Measurements from ENCODE around the gene NHLRC4. TPM values are rescaled to one million over a fixed set of nuclear protein-coding genes. Genes with fewer than 3 reads are reported as not detected.

Gene NHLRC4
- total and polyA plus RNA-seq, 7 donors = 0.06 to 0.39 (median 0.27) TPM; not detected in 1

- Histone ChIP-seq H3K4me3 (peak within 1 kb of the TSS; percentile 87), H3K36me3 (ENCODE audit: insufficient read depth in 1 of 2, low read depth in 1 of 2) (peaks cover 0 to under 1% of the 10 kb centered on the region in 2 donors), H3K27me3 (ENCODE audit: insufficient read depth in 3 of 3, low read length in 2 of 3) (no peaks in the 10 kb centered on the region), H3K4me1 (peaks cover 42% of the 10 kb centered on the region), H3K27ac (peak within 1 kb of the TSS; percentile 100), H3K9me3 (no peaks in the 10 kb centered on the region)
- WGBS, 3 donors = 0% methylated on average over 61 to 129 of the region's 129 CpGs
- intact Hi-C loops (cut with DNase I) = loop anchor here in 1 of 2 donors (5.0 kb wide), 2 partner anchors 105 to 130 kb away; partner anchors contain the start of gene NME4
- ATAC-seq (peak; percentile 80 to 84 (median 81)), DNase-seq (peak; percentile 89 to 95)
- TF ChIP-seq CTCF (IDR thresholded peaks at IDR 0.05) = no peak
Measured at GRCh38 chr16:527015-527903, 39.5 kb upstream of the NHLRC4 start, which contains the start of gene CAPN15. Gene CAPN15 (plus strand): TSS chr16:527712. CDS start chr16:546839, 19,127 bp downstream.

- intact Hi-C loops (cut with DNase I) = loop anchor here in 1 of 2 donors (5.0 kb wide), 2 partner anchors 106 to 131 kb away; partner anchors contain the start of gene NME4
- peak in 2 of 4 donors; percentile 0 to 3 for ATAC-seq
Measured at GRCh38 chr16:528111-529011, 38.4 kb upstream of the NHLRC4 start.

GRCh38 chr16:529012-529575 lies 37.7 kb upstream of the NHLRC4 start:
- peak overlapping the region; percentile 87 for H3K4me3 ChIP-seq
- no peak for ATAC-seq
- 33 to 38% (median 35%) methylated on average over 10 to 12 of the region's 12 CpGs for WGBS, 3 donors
- intact Hi-C loops (cut with DNase I) = loop anchor here in 1 of 2 donors (5.0 kb wide), 2 partner anchors 107 to 132 kb away; partner anchors contain the start of gene NME4
- peak overlapping the region; percentile 83 for H3K27ac ChIP-seq
- peaks cover 56% of the 10 kb centered on the region for H3K4me1 ChIP-seq
- no peaks in the 10 kb centered on the region for H3K36me3 ChIP-seq (ENCODE audit: insufficient read depth in 1 of 2, low read depth in 1 of 2)
- no peaks in the 10 kb centered on the region for H3K27me3 ChIP-seq (ENCODE audit: insufficient read depth in 3 of 3, low read length in 2 of 3)
- DNase-seq = no peak
- no peak for TF ChIP-seq CTCF (IDR thresholded peaks at IDR 0.05)
- no peaks in the 10 kb centered on the region for H3K9me3 ChIP-seq

More at GRCh38 chr16:528111-529011, 38.4 kb upstream of the NHLRC4 start:
- Histone ChIP-seq H3K27ac (peak overlapping the region; percentile 83), H3K4me3 (peak overlapping the region; percentile 87), H3K36me3 (ENCODE audit: insufficient read depth in 1 of 2, low read depth in 1 of 2) (no peaks in the 10 kb centered on the region), H3K9me3 (no peaks in the 10 kb centered on the region), H3K4me1 (peaks cover 49% of the 10 kb centered on the region), H3K27me3 (ENCODE audit: insufficient read depth in 3 of 3, low read length in 2 of 3) (no peaks in the 10 kb centered on the region)
- TF ChIP-seq CTCF (IDR thresholded peaks at IDR 0.05) = no peak
- peak in 1 of 2 donors; percentile 75 for DNase-seq
- WGBS, 3 donors = 4 to 7% (median 6%) methylated on average over 42 to 55 of the region's 55 CpGs

- H3K36me3 ChIP-seq (ENCODE audit: insufficient read depth in 1 of 2, low read depth in 1 of 2) = no peaks in the 10 kb centered on the region
- H3K4me3 ChIP-seq = peak overlapping the region; percentile 87
- intact Hi-C loops (cut with DNase I) = no loop called here
- WGBS, 3 donors = 86 to 90% (median 87%) methylated on average over 23 of the region's 23 CpGs
- no peaks in the 10 kb centered on the region for H3K27me3 ChIP-seq (ENCODE audit: insufficient read depth in 3 of 3, low read length in 2 of 3)
- H3K4me1 ChIP-seq = peaks cover 63% of the 10 kb centered on the region
- ATAC-seq (no peak), DNase-seq (no peak)
- peak overlapping the region; percentile 83 for H3K27ac ChIP-seq
- no peak for TF ChIP-seq CTCF (IDR thresholded peaks at IDR 0.05)
- H3K9me3 ChIP-seq = no peaks in the 10 kb centered on the region
Measured at GRCh38 chr16:530111-530817, 36.5 kb upstream of the NHLRC4 start.

All from psoas muscle (tissue), 8 donors.